CMK (cell line): ENCODE data around the gene SH3GLB1.
A peak's percentile ranks its signal among the peaks of the same experiment; 100 is the strongest.
"Not testable (repeated sequence)": the region's sequence is repeated elsewhere in the genome, so short reads cannot be mapped to it uniquely, and the experiment has no call there.

ENCODE experiments used
- DNase-seq: peaks from one replicate; pipeline ENCODE4 v3.0.0-alpha.2; 2010; ENCODE audit warnings: low read depth

The SH3GLB1 gene

DNA sequence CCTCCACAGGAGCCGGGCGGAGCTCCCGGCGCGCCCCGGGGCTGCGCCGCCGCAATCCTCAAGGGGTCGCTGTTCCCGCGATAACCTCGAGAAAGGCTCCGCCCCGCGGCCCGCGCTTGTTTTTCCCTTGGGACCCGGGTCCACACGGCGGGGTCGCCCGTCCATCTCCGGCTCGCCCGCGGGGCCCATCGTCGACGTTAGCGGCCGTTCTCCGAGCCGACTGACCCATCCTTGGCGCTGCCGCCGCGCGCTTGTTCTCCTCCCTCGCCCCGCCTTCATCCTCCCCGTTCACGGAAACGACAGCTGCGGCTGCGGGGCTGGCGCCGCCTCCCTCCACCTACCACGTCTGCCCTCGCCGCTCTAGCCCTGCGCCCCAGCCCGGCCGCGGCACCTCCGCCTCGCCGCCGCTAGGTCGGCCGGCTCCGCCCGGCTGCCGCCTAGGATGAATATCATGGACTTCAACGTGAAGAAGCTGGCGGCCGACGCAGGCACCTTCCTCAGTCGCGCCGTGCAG lies at the start of gene SH3GLB1:
SH3GLB1 (plus strand) TSS at position 119 of the 514 bp plus-strand sequence; CDS start at position 443, 324 bp downstream.
- DNase-seq: peak; percentile 55

DNA sequence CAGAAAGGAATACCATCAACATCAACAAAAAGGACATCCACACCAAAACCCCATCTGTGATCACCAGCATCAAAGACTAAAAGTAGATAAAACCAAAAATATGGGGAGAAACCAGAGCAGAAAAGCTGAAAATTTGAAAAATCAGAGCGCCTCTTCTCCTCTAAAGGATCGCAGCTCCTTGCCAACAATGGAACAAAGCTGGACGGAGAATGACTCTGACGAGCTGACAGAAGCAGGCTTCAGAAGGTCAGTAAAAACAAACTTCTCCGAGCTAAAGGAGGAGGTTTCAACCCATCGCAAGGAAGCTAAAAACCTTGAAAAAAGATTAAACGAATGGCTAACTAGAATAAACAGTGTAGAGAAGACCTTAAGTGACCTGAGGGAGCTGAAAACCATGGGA lies 46.0 kb upstream of the SH3GLB1 start:
- not testable (repeated sequence) for DNase-seq

DNA sequence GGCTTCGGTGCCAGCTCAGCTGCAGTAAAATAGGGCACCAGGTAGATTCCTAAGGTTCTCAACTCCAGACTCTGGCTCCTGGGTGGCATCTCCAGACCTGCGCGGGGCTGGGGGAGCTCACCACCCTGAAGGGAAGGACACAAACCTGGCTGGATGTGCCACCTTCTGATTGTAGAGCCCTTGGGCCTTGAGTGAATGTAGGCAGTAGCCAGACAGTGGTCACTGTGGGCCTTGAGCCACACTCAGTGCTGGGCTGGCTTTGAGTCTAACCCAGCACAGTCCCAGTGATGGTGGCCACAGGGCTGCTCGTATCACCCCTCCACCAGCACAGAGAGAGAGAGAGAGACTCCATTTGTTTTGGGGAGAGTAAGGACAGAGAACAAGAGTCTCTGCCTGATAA lies 38.0 kb upstream of the SH3GLB1 start:
- no peak for DNase-seq

DNA sequence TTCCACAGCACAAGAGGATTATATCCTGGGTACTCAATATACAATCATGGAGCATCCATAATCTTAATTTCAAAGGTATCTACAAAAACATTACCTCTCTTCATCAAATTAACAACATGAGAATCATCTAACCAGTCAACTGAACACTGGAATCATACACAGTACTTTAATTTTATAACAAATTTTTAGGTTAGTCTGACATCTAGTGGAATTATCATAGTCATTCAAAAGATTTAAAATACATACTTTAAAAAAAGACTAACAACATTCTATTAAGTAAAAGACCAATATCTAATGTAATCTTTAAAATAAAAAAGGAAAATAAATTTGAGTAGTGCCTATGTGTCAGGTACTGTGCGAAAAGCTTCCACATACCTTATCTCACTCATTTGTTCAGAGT lies 16.8 kb upstream of the SH3GLB1 start:
- DNase-seq: no peak

DNA sequence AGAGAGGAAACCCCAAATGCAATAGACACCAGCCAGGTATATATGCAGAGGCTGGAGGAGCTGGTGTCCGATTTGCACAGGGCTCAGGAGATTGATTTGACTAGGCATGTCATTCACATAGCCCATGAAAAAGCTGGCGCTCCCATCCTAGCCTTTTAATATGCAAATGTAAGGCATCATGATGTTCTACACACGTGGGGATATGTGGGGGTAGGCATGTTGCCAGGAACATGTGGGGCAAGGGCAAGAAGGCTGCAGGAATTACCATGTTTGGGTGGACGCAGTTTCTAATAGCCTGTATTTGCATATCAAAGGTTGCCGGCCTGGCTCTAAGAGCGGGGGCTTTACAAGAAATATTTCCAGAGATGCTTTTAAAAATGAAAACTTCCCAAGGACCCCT lies 11.7 kb upstream of the SH3GLB1 start:
- no peak for DNase-seq

DNA sequence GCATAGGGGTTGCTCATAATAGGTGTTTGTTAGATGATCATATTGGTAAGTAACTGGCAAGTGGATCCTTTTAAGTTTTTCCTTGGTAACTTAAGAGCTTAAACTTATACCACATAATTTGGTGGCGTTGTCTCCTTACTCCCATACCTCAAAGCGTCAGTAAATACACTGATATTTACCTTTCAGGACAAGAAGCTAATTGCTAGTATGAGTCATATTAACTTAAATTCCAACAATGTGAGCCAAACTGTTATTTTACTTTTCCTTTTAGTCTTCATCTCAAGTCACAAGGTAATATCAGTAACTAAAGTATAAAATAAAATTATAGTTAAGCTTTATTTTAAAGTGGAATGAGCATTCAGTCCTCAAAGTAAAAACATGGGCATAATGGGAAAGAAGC lies 9.0 kb upstream of the SH3GLB1 start:
- no peak for DNase-seq

DNA sequence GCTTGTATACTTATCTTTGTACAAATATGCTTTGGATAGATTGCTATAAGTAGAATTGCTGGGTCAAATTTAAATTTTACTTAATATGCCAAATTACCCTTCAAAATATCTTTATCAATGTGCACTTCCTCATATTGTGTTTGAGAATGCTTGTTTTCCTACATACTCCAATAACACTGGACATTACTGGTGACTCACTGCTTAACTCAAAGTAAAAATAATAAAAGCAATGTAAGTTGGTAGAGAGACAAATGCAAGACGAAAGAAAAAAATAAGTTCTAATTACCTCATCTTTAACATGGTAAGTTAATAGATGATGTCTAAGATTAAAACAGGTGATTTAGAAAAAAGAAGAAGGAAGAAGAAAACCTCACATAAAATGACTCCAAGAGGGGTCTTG lies 7.9 kb upstream of the SH3GLB1 start:
- DNase-seq: no peak

DNA sequence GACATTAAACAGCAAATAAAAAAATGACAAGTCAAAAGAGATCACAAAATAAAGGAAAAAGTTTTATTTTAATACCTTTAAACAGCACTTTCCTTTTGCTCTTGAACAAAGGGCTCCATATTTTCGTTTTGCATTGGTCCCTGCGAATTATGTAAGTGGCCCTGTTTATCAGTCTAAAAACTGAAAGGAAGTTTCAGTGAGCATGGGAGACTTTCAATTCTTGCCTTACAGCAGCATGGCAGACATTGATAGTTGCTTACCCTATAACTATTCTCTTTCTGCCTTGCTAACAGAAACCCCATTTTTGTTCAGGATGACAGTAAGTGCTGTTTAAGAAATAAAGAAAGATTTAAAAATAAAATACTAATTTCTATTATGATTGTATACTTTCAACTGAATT lies 5.2 kb upstream of the SH3GLB1 start:
- DNase-seq: no peak

DNA sequence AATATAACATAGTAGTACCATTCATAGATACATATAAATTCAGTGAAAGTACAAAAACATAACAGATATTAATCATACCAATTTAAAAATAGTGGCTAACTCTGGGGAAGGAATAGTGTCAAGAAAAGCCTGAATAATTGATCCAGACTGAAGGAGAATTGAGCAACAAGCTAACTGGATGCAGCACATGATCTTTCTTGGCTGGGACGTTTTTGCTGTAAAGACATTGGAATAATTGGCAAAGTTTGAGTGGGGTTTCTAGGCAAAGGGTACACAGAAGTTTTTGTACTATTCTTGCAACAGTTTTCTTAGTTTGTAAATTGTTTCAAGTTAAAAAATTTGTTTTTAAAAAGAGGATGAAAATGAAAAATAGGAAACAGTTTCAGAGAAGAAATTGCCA lies 2.6 kb upstream of the SH3GLB1 start:
- no peak for DNase-seq

DNA sequence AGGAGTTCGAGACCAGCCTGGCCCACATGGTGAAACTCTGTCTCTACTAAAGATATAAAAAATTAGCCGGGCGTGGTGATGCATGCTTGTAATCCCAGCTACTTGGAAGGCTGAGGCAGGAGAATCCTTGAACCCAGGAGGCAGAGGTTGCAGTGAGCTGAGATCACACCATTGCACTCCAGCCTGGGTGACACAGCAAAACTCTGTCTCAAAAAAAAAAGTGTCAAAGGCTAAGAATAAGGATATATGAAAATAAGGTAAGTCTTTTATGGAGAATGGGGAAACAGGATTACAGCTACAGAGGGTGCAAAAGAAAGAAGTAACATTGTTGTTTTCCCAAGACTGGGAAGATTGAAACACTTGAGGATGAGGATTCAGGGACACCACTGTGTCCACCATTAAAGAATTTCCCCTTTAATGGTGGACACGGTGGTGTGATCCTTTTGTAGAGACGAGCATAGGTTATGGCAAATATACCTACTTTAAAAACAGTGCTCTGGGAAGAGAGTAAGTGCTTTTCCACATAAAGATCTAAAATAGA lies 1.4 kb upstream of the SH3GLB1 start:
- DNase-seq: not testable (repeated sequence)

DNA sequence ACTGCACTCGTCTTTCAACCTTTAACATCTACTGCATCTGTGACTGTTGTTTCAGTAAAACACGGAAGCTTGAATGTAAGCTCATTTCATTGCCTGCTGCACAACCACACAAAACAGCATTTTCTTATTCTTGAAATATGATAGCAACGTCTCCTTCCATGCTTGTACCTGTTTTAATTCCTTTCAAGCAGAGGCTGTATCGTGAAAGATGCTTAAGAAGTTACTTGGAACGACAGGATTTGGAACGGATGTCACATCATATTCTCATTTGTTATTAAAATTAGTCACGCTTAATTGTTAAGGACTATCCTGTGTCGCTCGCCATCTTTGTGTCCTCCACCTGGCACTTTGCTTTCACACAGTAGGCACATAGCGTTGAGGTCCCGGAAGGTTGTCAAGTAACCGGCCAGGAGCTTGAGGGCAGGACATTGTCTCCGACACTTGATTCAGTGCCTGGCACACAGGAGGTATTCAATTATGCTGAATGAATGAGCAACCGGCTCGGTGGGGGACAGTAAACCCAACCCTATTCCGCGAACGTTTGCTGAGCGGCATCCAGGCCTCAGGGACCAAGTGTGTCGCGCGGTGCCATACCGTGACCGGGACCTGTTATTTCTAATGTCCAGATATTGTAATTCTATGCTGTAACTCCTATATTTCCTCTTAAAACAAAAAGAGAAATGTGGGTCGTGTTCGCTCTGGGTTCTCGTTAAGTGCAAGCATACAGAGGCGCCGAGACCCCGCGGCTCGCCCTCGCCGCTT lies 499 bp upstream of the SH3GLB1 start:
- peak; percentile 17 for DNase-seq

DNA sequence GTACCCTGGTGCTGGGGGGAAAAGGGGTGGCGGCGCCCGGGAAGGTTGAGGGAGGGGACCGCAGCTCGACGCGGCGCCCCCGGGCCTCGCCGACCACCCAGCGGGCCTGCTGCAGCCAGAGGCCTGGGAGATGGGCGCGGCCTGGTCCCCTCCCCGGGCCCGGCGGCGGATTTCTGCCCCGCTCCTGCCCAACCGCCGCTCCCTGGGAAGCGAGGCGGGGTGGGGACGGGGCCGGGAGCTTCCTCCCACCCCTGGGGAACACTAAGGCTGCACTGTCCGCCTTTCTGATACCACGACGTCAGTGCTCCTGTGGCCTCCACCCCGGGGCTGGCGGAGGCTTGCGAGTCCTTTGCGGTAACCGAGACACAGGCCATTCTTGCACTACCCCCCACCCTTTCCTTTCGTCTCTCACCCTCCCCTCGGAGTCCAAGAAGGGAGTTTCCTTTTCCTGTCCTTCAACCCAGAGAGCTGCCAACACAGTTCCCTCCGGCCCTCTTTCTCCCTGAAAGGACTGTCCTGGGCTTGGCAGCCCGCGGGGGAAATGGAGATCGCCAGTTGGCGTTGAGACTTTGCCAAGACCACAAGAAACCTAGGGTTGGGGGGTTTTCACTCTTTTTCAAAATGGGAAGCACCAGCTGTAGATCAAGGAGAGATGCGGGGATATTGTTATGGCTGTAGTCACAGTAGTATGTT lies 742 bp downstream of the SH3GLB1 start:
- DNase-seq: peak; percentile 45

DNA sequence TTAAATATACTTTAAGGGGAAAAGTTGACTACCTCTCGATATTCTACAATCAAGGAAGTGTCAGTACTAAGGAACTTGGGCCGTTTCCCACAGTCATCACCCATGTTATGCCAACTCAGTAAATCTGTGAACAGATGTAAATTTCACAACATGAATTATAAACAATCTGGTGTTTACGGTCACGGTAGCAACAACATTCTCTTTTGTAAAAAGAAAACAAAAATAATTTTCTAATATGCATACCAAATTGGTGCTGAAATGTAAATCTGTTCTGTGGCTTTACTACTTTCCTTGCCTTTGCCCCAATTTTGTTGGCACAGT lies 1.2 kb downstream of the SH3GLB1 start:
- no peak for DNase-seq

DNA sequence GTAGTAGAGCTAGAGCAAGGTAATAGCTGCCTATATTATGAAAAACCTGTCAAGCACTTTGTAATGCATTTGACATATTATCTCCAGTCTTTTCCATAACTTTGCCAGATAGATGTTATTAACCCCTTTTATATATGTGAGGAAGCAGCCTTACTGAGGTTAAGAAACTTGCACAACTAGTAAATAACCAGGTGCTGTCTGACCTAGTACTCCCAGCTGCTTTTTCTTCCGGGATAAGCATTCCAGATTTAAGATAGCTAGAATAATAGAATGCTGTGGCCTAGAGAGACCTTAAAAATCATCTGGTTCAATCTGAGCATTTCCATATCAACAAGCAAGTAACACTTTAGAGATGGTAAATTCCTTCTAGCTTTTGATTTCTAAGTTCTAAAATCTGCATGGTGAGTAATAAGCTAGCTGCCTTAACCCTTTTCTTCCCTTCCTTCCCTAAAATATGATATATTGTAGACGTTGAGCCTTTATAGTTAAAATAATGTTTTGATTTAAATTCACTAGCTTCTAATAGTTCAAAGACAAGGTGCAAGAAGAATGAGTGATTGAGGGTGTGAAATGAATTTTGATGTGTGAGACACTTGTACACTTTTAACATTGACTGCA lies 1.8 kb downstream of the SH3GLB1 start:
- DNase-seq: no peak

DNA sequence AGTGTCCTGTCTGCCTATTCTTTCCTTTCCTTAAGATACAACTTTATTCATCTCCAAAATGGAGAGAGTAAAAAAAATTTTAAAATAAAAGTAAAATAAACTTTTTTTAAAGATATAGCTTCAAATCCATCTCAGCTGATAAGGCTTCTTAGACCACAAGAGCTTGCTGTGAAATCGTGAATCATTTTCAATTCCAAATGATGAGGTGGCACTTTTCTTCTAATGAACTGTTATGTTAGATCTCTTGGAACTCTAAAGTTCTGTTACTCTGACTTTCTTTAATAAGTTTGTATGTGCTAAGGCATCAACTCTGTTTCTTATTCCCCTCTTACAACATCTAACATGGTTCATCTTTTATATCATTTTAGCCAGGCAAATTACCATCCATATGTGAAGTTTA lies 4.5 kb downstream of the SH3GLB1 start:
- no peak for DNase-seq

DNA sequence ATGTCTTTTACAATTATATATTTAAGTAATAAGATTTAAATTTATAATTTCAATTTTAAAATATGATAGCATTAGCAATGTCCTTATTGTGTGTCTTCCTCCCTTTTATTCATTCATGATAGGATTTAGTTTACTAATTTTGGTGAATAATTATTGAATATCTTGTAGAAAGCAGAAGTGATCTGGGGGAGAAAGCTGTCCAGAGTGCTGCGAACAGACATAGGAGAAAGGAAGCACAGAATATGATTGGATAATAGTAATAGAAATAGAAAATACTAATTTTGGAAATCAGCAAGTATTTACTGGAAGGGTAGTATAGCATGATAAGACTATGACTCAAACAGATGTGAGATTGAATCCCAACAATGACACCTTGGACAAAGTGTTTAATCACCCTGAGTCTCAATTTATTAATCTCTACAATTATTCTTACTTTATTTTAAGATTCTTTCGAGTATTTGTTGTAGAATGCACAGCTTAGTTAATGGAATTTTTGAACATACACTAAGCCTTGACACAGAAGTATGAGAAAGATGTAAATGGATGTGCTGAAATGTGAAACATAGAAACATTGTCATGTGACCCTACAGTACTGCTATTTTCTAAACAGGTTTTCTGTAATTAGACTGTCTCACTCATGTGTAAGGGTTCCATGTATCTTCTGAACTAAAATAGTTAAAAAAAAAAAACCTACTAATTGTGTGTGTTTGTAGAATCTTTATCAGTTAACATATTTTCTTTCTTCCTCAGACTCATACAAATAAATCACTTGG lies 7.9 kb downstream of the SH3GLB1 start:
- no peak for DNase-seq

DNA sequence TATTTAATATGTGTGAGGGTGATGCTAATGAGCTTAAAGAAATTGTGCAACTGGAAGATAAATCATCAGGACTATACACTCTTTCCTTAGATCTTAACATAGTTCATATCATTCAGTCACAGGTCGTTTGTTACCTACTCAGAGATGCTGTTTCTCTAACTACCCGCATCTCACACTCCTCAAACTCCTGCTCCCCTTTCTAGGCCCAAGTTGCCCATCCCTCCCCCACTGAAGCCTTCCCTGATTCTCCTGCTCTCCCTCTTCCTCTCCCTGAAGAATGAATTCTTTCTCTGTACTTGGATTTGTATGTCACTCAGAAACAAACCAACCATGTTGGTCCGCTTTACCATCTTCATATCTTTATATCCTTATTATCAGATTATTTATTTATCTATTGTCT lies 9.1 kb downstream of the SH3GLB1 start:
- no peak for DNase-seq

DNA sequence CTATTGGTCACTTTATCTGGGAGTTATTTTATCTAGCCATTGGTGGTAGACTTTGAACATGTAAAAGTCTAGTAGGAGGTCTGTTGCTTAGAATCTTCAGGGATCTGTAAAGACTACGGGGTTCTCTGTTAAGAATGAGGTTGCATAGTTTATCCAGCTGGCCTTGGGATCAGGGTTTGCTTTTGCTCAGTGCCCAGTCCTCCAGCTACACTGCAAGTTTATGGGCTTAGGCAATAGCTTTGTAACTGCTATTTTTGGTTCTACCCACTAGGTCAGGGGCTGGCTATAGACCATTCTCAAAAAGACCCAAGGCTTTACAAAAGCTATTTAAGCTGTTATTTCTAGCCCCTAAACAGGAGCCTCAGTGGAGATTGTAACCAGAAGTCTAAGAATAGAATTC lies 9.8 kb downstream of the SH3GLB1 start:
- no peak for DNase-seq

DNA sequence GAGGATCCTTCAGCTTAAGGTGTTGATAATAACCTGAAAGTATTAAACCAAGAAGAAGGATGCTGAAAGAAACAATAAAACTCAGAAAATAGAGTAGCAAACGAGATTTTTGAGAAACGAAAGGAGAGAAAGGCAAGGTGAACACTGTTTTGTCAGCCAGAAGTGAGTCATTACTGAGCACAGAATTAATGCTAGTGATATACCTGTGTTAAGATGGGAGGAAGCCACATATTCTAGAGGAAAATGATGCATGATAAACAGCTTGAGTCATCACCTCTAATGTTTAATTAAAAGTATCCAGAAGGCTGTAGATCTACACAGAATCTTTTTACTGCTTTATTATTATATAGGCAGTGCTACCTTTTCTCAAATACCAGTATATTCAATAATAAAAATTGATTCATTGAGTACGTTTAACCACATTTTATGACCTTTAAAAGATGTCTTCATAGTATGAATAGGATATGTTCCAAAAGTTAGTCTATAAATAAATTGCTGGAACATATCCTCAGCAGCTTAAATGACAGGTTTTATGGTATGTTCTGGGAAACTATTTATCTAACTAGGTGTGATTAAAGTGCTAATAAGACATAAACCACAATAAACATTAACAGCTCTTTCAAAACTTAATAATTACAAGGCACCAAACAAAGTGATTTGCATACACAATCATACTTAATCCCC lies 10.3 kb downstream of the SH3GLB1 start:
- DNase-seq: no peak

DNA sequence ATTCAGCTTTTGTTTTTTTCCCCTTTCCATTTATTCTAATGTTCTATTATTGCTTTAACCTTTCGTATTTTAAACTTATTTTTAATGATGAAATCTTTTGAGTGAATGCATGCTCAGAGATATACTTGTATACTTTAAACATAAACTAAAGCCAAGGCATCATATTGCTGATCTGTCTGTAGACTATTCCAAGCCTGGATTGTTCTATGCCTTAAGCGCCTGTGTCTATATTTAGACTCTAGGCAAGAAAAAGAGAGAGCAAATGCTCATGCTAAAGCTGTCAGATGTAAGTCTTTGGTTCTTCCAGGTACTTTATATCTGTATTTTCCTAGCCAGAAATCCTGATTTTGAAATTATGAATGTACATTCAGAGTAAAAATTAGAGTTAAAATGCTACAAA lies 14.4 kb downstream of the SH3GLB1 start:
- DNase-seq: no peak

DNA sequence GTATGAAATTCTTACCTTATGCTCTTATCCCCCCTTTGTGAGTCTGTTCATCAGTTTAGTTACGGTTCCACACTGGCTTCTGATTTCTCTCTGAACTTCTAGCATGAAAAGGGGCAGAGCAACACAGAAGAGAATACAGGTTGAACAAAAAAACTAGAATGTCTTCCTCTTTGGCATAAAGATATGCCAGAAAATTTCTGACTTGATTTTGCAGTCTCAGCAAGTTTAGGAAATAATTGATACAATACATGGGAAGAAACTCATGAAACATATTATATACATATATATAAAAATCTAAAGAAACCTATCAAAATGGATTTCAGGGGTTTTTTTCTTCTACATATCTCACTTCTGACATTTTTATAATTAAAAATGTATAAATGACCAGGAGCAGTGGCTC lies 27.0 kb downstream of the SH3GLB1 start:
- no peak for DNase-seq

DNA sequence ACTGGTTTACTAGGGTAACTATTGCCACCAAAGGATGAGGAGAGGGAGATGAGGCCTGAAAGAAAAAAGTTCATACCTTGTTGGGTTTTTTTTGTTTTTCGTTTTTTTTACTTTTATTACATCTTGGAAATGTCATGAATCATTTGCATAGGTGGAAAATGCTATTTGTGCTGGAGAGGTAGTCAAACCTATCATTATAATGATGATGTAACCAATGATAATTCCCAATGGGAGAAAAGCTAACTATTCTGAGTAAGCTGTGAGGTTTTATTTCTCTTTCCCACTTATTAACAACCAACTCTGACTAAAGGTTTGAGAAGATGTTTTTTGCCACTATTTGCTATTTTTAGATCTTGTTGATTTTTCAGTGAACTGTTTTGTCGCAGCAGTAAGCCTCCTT lies 29.0 kb downstream of the SH3GLB1 start:
- no peak for DNase-seq
